CD1c-positive myeloid dendritic cell (primary cell): Measurements from ENCODE around the gene CNPY4.
"Not testable (repeated sequence)": the region's sequence is repeated elsewhere in the genome, so short reads cannot be mapped to it uniquely, and the experiment has no call there.

Experiments
- DNase-seq: peaks from one replicate; pipeline ENCODE4 v3.0.0-alpha.2; 2016; ENCODE audit errors: extremely low spot score

The CNPY4 gene

DNA sequence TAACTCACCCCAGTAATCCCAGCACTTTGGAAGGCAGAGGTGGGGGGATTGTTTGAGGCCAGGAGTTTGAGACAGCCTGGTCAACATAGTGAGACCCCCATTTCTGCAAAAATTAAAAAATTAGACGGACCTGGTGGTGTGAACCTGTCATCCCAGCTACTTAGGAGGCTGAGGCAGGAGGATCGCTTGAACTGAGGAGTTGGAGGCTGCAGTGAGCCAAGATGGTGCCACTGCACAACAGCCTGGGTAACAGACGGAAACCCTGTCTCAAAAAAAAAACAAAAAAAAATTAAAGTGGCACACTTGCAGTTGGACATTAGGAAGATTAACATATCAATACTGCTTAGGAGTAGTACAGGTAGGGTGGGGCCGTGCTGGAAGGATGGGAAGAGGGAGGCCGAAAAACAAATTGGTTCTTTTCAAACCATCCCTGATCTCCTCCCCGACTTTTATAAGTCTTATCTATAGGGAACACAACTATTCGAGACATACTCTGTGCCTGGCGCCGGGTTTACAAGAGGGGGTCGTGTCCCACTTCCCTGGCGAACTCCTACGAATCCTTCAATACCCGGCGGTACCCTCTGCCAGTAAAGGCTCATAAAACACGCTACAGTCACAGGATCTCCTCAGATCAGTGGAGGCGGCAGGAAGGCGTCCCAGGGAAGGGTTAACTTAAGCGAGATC lies 904 bp upstream of the CNPY4 start:
- DNase-seq, result no peak

DNA sequence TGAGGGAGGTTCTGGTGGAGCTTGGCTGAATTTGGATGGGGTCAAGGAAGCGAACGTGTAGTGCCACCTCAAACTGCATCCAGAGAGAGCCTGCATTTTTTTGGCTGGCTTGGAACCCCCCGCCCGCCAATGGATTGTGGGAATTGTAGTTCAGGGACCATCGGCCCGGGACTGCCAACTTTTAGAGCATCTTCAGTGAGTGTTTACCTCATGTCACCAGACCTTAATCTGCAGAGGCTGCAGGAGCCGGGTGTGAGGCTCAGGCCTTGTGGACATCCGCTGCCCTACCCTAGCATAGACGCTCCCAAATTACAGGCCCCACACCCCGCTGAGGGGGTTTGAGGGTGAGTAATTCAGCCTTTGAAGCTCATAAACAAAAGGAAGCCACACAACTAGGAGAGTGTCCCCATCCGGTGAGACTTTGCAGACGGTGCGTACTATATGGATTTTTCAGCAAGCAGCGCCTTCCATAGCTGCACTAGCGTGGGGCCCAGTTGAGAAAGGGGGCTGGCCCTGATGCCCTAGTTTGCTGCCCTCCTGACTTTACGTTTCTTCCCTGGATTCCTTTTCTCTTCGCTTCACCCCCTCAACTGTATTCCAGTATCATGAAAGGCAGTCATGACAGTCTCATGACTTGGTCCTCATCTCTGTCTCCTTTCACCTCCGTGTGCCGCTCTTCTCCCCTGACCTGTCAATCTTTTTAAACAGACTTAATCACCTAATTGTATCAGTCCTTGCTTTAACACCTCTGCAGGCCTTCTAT lies 717 bp downstream of the CNPY4 start:
- DNase-seq, result peak; percentile 50

DNA sequence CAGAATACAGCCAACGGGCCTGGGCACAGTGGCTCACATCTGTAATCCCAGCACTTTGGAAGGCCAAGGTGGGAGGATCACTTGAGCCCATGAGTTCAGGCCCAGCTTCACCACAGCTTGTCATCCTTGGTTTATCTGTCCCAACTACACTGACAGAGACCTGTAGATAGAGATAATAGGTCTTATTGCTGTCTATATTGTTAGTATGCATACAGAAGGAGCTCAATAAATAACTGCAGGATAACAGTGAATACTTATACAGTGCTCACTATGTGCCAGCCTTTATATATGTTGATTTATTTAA lies 1.3 kb downstream of the CNPY4 start:
- DNase-seq, result no peak

DNA sequence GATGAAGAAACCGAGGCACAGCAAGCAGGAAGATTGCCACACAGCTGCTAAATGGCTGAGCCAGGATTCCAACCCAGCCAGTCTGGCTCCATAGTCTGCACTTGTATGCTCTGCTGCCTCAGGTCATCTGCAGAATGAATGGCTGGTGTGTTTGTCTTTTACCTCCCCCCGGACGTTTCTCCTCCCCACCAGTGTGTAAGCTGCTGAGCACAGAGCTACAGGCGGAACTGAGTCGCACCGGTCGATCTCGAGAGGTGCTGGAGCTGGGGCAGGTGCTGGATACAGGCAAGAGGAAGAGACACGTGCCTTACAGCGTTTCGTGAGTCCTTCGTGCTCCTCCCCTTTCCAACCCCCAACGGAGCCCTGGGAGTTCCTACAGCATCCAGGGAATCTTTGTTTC lies 2.6 kb downstream of the CNPY4 start:
- DNase-seq, result no peak

DNA sequence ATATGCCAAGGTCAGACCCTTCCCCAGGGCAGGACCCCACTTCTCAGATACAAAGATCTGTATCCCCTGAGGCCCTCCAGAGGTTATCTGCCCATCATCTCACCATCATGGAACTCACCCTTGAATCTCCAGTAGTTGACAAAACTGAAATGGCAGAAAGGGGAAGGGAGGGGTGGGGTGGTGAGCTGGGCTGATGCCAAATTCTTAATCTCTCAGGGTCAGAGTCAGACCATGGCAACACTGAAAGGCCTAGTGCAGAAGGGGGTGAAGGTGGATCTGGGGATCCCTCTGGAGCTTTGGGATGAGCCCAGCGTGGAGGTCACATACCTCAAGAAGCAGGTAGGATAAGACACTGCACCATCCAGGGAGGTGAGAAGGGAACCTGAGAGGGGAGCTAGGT lies 3.1 kb downstream of the CNPY4 start:
- DNase-seq, result no peak

DNA sequence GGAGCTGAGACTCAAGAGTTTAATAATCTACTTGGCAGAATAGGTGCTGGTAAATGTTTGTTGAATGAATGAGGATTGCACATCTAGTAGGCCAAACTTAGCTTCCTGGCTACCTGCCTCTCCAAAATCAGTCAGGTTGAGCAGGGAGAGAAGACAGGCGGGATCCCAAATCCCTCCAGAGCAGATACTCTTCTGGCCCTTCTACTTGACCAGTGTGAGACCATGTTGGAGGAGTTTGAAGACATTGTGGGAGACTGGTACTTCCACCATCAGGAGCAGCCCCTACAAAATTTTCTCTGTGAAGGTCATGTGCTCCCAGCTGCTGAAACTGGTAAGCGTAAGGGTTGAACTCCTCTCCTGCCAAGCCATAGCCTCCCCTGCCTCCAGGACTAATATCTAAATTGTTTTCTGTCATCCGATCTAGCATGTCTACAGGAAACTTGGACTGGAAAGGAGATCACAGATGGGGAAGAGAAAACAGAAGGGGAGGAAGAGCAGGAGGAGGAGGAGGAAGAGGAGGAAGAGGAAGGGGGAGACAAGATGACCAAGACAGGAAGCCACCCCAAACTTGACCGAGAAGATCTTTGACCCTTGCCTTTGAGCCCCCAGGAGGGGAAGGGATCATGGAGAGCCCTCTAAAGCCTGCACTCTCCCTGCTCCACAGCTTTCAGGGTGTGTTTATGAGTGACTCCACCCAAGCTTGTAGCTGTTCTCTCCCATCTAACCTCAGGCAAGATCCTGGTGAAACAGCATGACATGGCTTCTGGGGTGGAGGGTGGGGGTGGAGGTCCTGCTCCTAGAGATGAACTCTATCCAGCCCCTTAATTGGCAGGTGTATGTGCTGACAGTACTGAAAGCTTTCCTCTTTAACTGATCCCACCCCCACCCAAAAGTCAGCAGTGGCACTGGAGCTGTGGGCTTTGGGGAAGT lies 5.1 kb downstream of the CNPY4 start:
- no peak for DNase-seq

DNA sequence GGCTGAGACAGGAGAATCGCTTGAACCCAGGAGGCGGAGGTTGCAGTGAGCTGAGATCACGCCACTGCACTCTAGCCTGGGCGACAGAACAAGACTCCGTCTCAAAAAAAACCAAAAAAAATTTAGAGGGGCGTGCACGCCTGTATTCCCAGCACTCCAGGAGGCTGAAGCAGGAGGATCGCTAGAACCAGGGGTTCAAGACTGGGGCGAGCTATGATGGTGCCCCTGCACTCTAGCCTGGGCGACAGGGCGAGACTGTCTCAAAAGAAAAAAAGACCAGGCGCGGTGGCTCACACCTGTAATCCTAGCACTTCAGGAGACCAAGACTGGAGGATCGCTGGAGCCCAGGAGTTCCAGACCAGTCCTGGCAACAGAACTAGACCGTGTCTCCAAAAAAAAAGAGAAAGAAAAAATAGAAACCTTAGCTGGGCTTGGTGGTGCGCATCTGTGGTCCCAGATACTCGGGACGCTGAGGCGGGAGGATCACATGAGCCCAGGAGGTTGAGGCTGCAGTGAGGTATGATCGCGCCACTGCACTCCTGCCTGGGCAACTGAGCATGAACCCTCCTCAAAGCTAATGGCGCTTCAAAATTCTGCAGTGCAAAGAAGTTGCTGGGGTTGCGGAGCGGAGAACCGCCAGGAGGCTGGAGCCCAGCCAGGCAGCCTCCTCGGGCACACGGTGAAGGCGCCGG lies 7.0 kb downstream of the CNPY4 start:
- DNase-seq, result no peak

DNA sequence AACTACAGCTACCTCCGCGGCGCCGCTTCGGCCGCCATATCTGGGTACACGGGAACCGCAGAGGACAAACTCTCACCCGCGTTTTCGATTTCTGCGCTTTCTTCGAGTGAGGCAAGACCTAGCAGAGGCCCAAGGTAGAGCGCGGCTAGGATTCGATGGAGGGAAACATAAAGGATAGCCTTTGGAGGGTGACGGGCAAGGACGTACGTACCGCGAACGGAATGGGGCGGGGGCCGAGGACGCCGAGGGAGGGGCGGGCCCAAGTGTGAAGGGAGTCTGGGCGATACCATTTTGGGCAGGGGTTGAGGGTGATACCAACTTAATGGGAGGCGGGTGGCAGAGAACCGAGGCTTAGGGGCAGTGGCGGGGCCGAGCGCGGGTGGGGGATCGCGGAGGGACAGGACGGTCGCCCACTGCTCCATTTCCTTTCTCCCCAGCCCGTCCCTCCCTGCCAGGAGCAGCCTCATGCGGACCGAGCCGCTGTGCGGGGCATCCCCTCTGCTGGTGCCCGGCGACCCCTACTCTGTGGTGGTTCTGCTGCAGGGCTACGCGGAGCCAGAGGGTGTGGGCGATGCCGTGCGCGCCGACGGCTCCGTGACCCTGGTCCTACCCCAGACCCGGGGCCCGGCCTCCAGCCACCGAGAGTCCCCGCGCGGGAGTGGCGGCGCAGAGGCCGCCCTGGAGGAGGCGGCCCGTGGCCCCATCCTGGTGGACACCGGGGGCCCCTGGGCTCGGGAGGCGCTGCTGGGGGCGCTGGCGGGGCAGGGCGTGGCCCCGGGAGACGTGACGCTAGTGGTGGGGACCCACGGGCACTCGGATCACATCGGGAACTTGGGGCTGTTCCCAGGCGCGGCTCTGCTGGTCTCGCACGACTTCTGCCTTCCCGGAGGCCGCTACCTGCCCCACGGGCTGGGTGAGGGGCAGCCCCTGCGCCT lies 7.8 kb downstream of the CNPY4 start, which contains the start of gene MBLAC1:
TSS of gene MBLAC1 (plus strand) at position 37 of the 935 bp plus-strand sequence. CDS start at position 466, 429 bp downstream.
- DNase-seq, result peak; percentile 94

DNA sequence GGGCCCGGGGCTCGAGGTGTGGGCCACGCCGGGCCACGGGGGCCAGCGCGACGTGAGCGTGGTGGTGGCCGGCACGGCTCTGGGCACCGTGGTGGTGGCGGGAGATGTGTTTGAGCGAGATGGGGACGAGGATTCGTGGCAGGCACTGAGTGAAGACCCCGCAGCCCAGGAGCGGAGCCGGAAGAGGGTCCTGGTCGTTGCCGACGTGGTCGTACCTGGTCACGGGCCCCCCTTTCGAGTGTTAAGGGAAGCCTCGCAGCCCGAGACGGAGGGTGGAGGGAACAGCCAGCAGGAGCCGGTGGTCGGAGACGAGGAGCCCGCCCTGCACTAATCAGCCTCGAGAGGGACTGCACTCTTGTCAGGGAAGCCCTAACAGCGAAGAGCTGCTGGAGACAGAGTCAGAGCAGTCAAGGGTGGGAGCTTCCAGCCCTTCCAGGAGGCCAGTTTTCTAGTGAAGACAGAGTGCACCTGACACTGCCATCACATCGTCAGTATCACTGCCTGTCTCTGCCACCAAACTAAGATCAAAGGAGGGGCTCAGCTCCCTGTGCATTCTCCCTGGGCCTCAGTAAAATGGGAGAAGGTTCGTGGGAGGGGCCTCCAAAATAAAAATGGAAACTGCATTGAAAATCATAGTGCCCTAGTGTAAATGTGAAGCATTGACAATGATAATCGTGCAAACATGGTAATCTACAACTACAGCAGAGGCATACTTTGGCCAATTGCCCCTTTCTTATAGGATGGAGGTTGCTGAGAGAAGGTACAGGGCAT lies 8.6 kb downstream of the CNPY4 start:
- DNase-seq, result no peak

DNA sequence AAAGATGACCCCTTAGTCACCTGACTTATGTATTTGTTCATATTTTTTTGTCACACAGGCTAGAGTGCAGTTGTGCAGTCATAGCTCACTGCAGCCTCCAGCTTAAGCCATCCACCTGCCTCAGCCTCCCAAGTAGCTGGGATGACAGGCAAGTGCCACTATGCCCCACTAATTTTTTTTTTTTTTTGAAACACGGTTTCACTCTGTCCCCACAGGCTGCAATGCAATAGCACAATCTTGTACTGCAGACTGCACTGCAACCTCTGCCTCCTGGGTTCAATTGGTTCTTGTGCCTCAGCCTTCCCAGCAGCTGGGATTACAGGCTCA lies 9.2 kb downstream of the CNPY4 start:
- DNase-seq, result no peak

DNA sequence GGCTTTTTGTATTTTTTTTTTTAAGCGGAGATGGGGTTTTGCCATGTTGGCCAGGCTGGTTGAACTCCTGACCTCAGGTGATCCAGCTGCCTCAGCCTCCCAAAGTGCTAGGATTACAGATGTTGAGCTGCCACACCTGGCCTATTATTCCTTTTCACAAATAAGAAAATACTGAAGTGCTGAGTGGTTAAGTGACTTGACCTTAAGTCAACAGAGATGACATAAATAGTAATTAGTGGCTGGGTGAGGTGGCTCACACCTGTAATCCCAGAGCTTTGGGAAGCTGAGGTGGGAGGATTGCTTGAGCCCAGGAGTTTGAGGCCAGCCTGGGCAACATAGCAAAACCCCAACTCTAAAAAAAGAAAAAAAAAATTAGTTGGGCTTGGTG lies 10.8 kb downstream of the CNPY4 start:
- DNase-seq, result not testable (repeated sequence)

DNA sequence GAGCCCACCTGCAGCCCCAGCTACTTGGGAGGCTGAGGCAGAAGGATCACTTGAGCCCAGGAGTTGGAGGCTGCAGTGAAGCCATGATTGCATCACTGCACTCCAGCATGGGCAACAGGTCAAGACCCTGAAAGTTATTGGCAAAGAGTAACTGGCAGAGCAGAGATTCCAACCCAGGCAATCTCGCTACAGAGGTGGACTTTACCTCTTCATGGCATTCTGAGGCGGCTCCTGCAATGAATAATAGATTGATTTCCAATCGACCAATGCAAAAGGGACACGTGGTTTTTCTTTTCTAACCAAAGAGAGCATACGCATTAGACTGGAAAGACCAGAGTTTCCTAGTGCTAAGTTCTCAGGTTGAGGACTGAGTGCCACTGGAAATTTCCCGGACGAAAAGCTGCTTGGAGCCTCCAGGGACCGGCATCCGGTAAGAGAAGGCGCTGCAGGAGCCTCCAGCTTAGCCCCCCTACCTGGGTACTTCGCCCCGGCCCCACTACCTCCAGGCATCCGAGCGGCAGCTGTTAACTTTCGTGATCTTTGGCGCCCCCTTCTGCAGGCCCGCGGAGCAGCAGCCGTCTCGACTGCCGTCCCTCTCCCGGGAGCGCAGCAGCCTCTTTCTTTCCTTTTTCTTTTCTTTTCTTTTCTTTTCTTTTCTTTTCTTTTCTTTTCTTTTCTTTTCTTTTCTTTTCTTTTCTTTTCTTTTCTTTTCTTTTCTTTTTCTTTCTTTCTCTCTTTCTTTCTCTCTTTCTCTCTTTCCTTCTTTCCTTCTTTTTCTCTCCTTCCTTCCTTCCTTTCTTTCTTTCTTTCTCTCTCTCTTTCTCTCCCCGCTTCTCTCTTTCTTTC lies 11.4 kb downstream of the CNPY4 start:
- DNase-seq, result peak; percentile 80

DNA sequence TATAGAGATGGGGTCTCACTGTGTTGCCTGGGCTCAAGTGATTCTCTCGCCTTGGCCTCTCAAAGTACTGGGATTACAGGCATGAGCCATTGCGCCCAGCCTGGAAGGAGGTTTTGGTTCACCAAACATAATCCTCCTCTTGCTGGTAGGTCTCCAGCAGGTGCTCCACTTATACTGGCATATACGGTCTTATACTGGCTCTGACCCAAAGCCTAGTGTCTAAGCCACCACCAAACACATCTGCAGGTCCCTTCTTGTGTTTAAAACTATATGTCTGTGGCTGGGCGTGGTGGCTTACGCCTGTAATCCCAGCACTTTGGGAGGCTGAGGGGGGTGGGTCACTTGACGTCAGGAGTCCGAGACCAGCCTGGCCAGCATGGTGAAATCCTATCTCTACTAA lies 12.7 kb downstream of the CNPY4 start:
- DNase-seq, result no peak

DNA sequence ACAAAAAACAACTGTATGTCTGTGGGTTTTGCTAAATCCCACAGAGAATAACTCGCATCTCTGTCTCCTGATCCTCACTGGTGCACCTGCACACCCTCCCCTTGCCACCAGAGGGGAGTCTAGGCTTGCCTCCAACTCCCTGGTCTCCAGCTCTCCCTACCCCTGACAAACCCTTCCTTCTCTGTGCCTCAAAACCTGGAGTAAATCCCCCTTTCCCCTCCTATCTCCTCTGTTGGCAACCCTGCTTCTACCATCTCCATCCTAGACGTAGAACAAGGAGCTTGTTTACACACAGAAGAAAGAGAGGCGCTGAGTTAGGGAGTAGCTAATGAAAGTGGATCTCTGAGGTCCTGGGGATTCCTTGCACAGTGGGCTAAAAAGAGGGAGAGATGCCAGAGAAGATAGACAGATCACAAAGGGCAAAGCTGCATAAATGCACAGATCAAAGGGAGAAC lies 13.3 kb downstream of the CNPY4 start:
- peak; percentile 75 for DNase-seq

DNA sequence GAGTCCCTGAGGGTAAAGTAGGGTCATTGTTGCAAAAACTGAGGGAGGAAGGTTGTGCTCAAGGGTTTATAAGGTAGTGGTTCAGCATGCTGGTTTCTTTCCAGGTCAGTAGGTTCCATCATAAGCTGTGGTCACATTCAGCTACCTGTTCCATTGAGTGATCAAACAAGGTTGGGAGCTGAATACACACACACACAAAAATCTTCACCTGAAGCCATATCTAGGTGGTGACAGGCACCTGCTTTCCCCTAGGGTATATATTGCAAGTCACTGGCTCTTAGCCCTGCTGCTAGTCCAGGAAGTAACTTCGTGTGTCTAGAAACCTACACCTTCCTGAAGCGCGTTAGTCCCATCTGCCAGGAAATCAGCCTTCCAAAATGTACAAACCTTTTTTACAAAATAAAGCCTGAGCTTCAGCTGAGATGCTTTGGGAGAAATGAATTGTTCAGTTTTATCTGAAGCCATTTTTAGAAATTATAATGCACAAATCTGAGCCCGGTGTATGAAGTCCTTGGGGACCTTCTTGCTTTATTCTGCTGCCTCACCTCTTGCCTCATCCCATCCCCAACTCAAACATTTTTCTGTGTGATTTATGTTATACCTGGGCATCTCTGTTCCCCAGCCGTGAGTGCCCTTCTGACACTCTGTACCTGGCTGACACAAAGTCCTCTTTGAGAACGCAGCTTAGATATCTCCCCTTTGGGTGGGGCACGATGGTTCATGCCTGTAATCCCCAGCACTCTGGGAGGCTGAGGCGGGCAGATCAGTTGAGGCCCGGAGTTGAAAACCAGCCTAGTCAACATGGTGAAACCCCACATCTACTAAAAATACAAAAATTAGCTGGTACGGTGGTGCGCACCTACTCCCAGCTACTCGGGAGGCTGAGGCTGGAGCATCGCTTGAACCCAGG lies 18.7 kb downstream of the CNPY4 start:
- no peak for DNase-seq

DNA sequence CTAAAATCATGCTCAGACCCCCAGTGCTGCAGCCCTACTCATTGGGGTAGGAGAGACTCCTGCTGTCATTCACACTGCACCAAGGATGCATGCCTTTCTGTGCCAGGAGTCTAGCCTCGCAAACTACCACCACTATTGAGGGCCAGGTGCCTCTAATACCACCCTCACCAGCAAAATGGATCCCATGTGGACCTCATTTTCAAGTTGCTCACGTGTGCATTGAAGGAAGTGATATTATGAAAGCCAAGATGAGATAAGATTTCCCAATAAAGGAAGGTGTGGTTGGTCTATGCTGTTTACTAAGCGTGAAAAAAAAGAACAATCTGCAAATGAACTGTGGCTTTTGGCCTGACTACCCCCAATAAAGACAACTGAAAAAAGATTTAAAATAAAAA lies 22.1 kb downstream of the CNPY4 start:
- DNase-seq, result no peak

DNA sequence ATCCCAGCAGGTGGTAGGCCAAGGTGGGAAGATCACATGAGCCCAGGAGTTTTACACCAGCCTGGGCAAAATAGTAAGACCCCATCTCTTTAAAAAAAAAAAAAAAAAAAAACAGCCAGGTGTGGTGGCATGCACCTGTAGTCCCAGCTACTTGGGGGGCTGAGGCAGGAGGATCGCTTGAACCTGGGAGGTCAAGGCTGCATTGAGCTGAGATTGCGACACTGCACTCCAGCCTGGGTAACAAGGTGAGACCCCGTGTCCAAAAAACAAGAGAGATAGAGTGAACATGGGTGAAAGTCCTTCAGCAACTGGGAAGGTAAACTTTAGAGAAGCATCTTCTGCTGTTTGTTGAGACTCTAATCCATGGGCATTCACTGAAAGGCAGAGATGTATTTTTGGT lies 23.0 kb downstream of the CNPY4 start:
- DNase-seq, result no peak

DNA sequence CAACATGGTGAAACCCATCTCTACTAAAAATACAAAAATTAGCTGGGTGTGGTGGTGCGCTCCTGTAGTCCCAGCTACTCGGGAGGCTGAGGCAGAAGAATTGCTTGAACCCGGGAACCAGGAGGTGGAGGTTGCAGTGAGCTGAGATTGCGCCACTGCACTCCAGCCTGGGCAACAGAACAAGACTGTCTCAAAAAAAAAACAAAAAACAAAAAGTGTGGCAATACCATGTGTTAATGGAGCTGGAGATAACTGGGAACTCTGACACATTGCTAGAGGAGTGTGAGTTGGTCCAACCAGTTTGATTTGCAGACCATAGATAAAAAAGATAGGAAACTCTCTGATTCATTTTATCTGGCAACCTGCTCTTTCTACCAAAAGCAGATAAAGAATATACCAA lies 26.9 kb downstream of the CNPY4 start:
- DNase-seq, result not testable (repeated sequence)
